M059J (cell line): ENCODE data around the gene GAS6. TPM values are rescaled to one million over a fixed set of nuclear protein-coding genes. Genes with fewer than 3 reads are reported as not detected.
"Not testable (repeated sequence)": the region's sequence is repeated elsewhere in the genome, so short reads cannot be mapped to it uniquely, and the experiment has no call there.

Experiments
- DNase-seq: peaks from one replicate; pipeline ENCODE4 v3.0.0-alpha.2; 2012; ENCODE audit warnings: low read depth
- total RNA-seq: library from RNA; depleted of rRNA; stranded (reverse); fragments of >200 nt; shearing (Covaris generic); gene quantifications from 2 replicates; pipeline ENCODE4 v1.2.3, GENCODE V29; 2014; rRNA removed

Gene GAS6
- total RNA-seq: 43.7 and 99.1 TPM in 2 replicates

- peak; percentile 39 for DNase-seq
Observed at GRCh38 chr13:113863524-113864272, at the start of gene GAS6. Gene GAS6, minus strand, starts transcription at chr13:113864076. Its CDS starts 156 bp downstream, at chr13:113863920.

- not testable (repeated sequence) for DNase-seq
Observed at GRCh38 chr13:113913408-113913807, 49.5 kb upstream of the GAS6 start.

GRCh38 chr13:113912596-113912995 is 48.7 kb upstream of the GAS6 start:
- DNase-seq: no peak

GRCh38 chr13:113907635-113908617 is 44.0 kb upstream of the GAS6 start:
- peak; percentile 72 for DNase-seq

GRCh38 chr13:113906571-113906970 is 42.7 kb upstream of the GAS6 start:
- peak; percentile 45 for DNase-seq

- DNase-seq: no peak
Observed at GRCh38 chr13:113905942-113906341, 42.1 kb upstream of the GAS6 start.

GRCh38 chr13:113905018-113905417 is 41.1 kb upstream of the GAS6 start:
- DNase-seq: no peak

- no peak for DNase-seq
Observed at GRCh38 chr13:113904411-113904810, 40.5 kb upstream of the GAS6 start.

- DNase-seq: no peak
Observed at GRCh38 chr13:113903912-113904311, 40.0 kb upstream of the GAS6 start.

GRCh38 chr13:113902986-113903775 is 39.3 kb upstream of the GAS6 start:
- peak; percentile 77 for DNase-seq

- no peak for DNase-seq
Observed at GRCh38 chr13:113902481-113902880, 38.6 kb upstream of the GAS6 start.

GRCh38 chr13:113901642-113902041 is 37.8 kb upstream of the GAS6 start:
- DNase-seq: no peak

GRCh38 chr13:113901231-113901630 is 37.4 kb upstream of the GAS6 start:
- DNase-seq: no peak

- DNase-seq: no peak
Observed at GRCh38 chr13:113900646-113901045, 36.8 kb upstream of the GAS6 start.

- no peak for DNase-seq
Observed at GRCh38 chr13:113898391-113898790, 34.5 kb upstream of the GAS6 start.

GRCh38 chr13:113897966-113898365 is 34.1 kb upstream of the GAS6 start:
- no peak for DNase-seq

GRCh38 chr13:113897161-113897560 is 33.3 kb upstream of the GAS6 start:
- peak; percentile 98 for DNase-seq

- no peak for DNase-seq
Observed at GRCh38 chr13:113895436-113895835, 31.6 kb upstream of the GAS6 start.

- no peak for DNase-seq
Observed at GRCh38 chr13:113890774-113891480, 27.1 kb upstream of the GAS6 start.

GRCh38 chr13:113889467-113889866 is 25.6 kb upstream of the GAS6 start:
- no peak for DNase-seq

- no peak for DNase-seq
Observed at GRCh38 chr13:113888701-113889330, 24.9 kb upstream of the GAS6 start.
